Putamen (tissue), 1 donor: ENCODE measurements around the gene PPP1R12C.
"Not testable (repeated sequence)": the region's sequence is repeated elsewhere in the genome, so short reads cannot be mapped to it uniquely, and the experiment has no call there.

Source experiments
- DNase-seq: peaks from one replicate; pipeline ENCODE4 v3.0.0-alpha.2; 2016; ENCODE audit warnings: low spot score

Gene PPP1R12C

GRCh38 chr19:55076321-55076720, 41.1 kb downstream of the PPP1R12C start:
- no peak for DNase-seq

- DNase-seq = no peak
Observed at GRCh38 chr19:55075371-55075998, 42.0 kb downstream of the PPP1R12C start, which contains the start of gene EPS8L1. TSS of gene EPS8L1 (plus strand) at chr19:55075869. CDS start at chr19:55076445, 576 bp downstream.

- no peak for DNase-seq
Observed at GRCh38 chr19:55071913-55072312, 45.5 kb downstream of the PPP1R12C start.

- no peak for DNase-seq
Observed at GRCh38 chr19:55071129-55071502, 46.3 kb downstream of the PPP1R12C start.

- DNase-seq = no peak
Observed at GRCh38 chr19:55070466-55071128, 46.8 kb downstream of the PPP1R12C start.

GRCh38 chr19:55069865-55070197, 47.6 kb downstream of the PPP1R12C start:
- no peak for DNase-seq

GRCh38 chr19:55068950-55069864, 48.2 kb downstream of the PPP1R12C start:
- no peak for DNase-seq

- DNase-seq = no peak
Observed at GRCh38 chr19:55067869-55068268, 49.6 kb downstream of the PPP1R12C start.

GRCh38 chr19:55066107-55066709, 51.2 kb downstream of the PPP1R12C start:
- no peak for DNase-seq

- DNase-seq = not testable (repeated sequence)
Observed at GRCh38 chr19:55065516-55065915, 51.9 kb downstream of the PPP1R12C start.

GRCh38 chr19:55063492-55063843, 54.0 kb downstream of the PPP1R12C start:
- no peak for DNase-seq

- peak; percentile 84 for DNase-seq
Observed at GRCh38 chr19:55062735-55063491, 54.5 kb downstream of the PPP1R12C start, which contains the start of gene RDH13. TSS of gene RDH13 (minus strand) at chr19:55063148. CDS start at chr19:55063032, 116 bp downstream.

GRCh38 chr19:55060287-55060686, 57.1 kb downstream of the PPP1R12C start:
- not testable (repeated sequence) for DNase-seq

GRCh38 chr19:55058781-55059610, 58.4 kb downstream of the PPP1R12C start:
- DNase-seq = no peak

GRCh38 chr19:55056827-55057226, 60.6 kb downstream of the PPP1R12C start:
- DNase-seq = no peak

GRCh38 chr19:55053735-55054134, 63.7 kb downstream of the PPP1R12C start:
- DNase-seq = no peak

GRCh38 chr19:55050749-55051532, 66.5 kb downstream of the PPP1R12C start:
- no peak for DNase-seq

- DNase-seq = no peak
Observed at GRCh38 chr19:55048446-55048845, 69.0 kb downstream of the PPP1R12C start.

GRCh38 chr19:55047951-55048350, 69.5 kb downstream of the PPP1R12C start:
- DNase-seq = no peak
